GM18868 (cell line): ENCODE measurements around the gene ACTN3.
"Not testable (repeated sequence)": the region's sequence is repeated elsewhere in the genome, so short reads cannot be mapped to it uniquely, and the experiment has no call there.

ENCODE experiments used
- ATAC-seq: cut with Tn5 transposase; IDR thresholded peaks from one replicate; pipeline ENCODE4 v1.9.1; 2021; ENCODE audit warnings: mild to moderate bottlenecking, moderate library complexity; ENCODE audit not compliant: unreplicated experiment

Gene ACTN3

DNA sequence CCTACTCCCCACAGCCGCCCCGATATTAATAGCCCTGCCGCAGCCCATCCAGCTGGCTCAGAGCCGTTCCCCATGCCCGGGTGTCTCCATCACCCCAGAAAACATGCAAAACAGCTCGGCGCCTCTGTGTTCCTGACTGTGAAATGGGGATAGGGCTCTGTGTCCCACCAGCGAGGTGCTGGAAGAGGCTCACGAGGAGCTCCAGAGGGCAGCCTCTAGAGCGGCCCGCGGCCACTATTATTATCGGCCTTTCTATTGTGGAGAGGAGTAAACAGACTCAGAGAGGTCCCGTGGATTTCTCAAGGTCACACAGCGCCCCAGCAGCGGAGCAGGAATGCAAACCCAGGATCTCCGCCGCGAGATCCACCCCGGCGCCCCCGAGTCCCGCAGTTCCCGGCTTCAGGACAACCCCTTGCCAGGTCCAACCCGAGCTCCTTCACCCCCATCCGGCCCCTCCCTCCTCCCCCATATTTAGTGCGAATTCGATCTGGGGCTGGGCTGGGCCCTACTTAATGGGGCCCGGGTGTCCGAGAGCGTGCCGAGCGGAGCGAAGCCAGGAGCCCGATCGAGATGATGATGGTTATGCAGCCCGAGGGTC lies at the start of gene ACTN3:
Gene ACTN3, plus strand, starts transcription at position 536 of the 598 bp plus-strand sequence. Its CDS starts 35 bp downstream, at position 571.
- ATAC-seq, result no peak

DNA sequence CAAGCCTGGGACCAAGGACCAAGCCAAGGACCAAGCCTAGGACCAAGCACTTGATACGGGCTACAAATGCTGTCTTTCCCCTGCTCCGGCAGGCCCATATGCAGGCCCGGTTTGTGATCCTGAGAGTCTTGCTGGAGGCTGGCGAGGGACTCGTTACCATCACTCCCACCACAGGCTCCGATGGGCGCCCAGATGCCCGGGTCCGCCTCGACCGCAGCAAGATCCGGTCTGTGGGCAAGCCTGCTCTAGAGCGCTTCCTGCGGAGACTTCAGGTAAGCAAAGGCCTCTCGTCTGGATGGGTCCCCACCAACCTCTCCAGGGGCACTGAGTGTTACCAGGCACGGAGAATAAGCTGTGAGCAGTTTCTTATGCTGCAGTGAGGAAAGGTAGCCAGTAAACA lies 49.5 kb upstream of the ACTN3 start:
- no peak for ATAC-seq

DNA sequence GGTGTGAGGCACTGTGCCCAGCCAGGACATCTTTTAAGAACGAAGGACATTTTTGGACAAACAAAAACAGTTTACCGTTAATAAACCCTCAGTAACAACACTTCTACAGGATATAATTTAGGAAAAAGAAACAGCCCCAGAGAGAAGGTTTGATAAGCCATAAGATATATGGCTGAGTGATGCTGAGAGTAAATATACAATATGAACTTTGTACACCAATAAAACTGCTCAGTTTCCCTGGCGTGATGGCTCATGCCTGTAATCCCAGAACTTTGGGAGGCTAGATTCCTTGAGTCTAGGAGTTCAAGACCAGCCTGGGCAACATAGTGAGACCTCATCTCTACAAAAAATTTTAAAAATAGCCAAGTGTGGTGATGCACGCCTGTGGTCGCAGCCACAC lies 48.2 kb upstream of the ACTN3 start:
- no peak for ATAC-seq

DNA sequence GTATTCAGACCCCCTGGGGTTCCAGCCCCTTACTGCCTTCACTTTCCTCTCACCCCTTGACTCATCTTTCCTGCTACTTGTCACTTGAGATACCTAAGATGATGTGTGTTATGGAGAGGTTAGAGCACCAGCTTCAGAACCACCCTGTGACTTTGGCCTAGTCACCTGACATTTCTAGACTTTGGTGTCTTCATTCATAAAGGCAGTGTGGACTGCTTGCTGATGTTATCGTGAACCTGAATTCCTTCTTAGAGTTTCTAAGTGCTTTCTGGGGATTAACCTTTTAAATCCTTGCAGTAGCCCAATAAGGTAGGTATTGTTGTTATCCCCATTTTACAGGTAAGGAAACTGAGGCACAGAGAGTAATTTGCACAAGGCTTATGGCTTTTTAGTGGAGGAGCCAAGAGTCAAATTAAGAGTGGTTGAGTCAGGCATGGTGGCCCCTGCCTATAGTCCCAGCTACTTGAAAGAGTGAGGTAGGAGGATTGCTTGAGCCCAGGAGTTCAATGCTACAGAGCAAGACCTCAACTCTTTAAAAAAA lies 41.4 kb upstream of the ACTN3 start:
- no peak for ATAC-seq

DNA sequence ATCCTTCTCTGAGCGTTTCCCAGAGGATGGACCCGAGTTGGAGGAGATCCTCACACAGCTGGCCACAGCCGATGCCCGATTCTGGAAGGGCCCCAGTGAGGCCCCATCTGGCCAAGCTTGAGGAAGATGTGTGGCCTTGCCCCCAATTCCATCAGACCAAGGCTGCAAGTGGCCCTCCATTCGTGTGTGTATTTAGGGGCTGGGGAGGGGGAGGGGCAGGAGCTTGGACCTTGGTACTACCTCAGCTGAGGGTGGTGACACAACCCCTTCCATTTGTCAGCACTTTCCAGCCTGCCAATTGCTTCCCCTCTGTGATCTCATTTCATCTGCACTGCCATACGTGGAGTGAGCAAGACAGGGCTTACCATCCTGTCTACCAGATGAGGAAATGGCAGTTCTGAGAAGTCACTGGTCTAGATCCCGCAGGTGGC lies 37.6 kb upstream of the ACTN3 start:
- no peak for ATAC-seq

DNA sequence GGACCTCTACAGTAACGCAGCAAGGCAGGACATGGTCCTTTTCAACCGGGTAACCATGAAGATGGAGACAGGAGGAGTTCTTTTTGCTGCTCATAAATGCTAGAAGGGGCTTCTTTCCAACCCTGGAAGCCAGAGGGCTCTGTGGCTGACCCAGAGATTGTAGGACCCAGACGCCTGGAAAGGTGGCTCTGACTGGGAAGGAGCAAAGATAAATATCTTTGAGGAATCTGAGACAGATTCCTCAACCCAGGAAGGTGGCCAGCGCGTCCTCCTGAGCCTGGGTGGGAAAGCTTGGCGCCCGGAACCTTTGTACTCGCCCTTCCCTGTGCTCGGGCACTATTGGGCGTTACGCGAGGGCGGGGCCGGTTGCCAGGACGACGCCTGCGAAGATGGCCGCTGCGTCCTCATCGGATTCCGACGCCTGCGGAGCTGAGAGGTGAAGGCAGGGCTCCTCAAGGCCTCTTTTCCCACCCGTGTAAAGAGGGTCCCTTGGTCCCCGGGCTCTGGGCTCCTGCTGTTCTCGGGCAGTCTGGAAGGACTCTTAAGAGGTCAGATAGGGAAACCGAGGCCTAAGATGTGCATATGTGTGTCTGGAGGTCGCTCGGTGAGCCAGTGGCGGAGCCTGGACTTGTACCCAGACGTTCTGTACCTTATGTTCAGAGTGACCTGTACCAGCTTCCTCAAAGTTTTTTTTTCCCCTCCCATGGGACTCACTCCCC lies 36.3 kb upstream of the ACTN3 start, which contains the start of gene BBS1:
Gene BBS1, plus strand, starts transcription at position 365 of the 719 bp plus-strand sequence. Its CDS starts 25 bp downstream, at position 390.
- peak; percentile 72 for ATAC-seq

DNA sequence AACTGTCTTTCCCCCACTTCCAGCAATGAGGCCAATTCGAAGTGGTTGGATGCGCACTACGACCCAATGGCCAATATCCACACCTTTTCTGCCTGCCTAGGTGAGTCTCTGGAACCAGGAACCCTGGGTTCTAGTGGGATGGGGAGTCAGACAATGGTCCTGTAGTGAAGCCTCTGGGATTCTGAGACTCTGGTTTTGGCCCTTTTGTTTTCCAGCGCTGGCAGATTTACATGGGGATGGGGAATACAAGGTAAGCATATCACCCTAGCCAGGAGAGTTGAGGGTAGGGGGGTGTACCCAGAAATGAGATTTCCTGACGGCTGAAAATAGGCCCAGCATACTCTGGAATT lies 35.7 kb upstream of the ACTN3 start:
- no peak for ATAC-seq

DNA sequence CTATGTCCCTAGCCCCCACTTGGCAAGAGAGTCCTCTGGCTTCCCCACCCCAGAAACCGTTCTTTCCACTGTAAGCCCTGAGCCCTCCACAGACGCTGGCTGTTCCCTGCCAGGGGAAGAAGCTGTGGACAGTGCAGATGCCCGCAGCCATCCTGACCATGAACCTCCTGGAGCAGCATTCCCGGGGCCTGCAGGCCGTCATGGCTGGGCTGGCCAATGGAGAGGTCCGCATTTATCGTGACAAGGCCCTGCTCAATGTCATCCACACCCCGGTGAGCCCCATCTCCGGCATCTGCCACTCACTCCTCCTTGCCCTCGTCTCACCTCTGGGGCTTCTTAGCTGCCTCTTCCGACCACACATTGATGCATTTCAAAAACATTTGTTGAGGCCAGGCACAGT lies 23.1 kb upstream of the ACTN3 start:
- ATAC-seq, result no peak

DNA sequence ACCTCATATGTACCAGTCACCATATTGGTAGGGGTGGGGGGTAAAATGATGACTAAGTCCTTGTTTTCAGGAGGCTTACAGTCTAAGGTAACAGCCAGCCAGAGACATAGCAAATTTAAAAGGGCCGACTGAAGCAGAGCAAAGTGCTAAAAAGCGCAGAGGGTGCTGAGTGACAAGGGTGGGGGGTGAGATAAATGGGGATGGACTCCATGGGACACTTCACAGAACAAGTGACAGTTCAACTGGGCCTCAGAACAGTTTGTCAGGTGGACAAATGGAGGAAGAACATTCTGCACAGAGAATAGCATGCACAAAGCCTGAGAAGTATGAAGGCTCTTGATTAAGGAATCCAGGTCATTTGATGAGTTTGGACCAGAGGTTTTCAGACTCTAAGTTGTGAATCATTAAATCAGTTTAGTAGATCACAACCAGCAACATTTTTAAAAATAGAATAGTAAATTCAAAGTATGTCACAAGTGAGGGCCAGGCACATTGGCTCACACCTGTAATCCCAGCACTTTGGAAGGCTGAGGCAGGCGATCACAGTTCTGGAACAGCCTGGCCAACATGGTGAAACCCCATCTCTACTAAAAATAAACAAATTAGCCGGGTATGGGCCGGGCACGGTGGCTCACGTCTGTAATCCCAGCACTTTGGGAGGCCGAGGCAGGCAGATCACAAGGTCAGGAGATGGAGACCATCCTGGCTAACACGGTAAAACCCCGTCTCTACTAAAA lies 22.2 kb upstream of the ACTN3 start:
- no peak for ATAC-seq

DNA sequence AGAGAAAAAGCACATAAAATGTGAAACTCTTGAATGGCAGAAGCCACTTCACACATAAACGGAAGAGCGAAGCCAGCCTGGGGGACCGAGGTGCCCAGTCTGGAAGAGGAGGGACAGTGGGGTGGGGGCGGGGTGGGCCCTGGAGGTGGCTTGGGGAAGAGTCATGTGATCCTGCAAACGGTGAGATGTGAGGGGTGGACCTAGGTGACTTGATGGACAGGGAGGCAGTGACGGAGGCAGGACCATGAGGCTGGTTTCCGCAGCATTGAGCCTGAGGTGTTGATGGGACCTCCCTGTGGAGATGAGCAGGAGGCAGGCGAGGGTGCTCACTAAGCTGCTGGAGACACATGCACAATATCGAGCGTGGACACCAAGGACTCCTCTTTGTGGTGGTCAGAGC lies 17.6 kb upstream of the ACTN3 start:
- ATAC-seq, result no peak

DNA sequence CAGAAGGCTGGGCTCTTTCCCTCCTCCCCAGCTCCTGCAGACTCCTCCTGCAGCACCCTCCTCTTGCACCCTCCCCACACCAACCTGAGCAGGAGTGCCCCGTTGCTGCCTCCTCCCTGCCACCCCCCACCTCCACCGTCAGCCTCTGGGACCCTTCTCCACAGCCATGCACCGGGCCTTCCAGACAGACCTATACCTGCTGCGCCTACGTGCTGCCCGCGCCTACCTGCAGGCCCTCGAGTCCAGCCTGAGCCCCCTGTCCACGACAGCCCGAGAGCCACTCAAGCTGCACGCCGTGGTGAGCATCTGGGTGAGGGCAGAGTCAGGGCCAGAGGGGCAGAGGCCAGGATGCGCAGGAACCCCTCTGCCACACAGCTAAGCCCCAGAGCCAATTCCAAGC lies 17.0 kb upstream of the ACTN3 start:
- no peak for ATAC-seq

DNA sequence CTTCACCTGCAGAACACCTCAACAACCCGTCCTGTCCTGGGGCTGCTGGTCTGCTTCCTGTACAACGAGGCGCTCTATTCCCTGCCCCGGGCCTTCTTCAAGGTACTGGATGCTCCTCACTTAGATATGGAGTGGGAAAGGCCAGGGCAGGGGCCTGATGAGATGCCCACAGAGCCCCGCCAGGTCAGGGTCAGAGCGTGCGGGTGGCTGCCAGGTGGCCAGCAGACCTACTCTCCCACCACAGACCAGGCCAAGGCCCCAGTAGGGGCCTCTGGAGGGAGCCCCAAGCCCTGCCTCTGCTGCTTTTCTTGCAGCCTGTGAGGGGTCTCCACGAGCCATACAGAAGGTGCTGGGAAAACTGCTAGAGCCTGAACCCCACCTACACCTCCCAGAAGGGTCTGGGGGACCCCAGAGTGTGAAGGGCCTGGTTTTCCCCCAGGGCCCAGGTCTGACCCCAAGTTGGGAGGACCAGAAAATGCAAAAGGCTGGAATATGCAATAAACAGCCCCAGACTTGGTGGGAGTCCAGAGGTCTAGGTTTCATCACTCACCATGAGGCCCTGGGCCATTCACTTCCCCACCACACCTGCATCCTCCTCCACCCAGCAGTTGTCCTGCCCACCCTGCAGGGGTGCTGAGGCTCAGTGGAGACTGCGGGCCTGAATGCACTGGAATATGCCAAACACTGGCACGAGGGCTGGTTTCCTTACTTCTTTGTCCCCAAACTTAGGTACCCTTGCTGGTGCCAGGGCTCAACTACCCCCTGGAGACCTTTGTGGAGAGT lies 15.6 kb upstream of the ACTN3 start:
- no peak for ATAC-seq

DNA sequence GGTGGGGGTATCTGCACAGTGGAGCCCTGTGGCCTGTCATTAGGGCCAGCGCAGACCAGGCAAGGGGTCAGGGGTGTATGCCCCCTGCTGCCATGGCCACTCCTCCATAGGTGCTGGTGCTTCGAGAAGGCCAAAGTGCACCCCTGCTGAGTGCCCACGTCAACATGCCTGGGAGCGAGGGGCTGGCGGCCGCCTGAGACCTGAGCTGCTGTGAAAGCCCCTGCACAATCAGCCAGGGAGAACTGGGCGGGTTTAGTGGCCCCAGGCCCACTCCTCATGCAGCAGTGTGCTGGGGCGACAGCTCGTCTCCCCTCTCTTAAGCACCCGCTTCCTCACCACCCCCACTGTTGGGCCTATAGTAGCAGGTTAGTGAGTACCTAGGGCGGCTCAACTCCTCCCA lies 14.9 kb upstream of the ACTN3 start:
- no peak for ATAC-seq

DNA sequence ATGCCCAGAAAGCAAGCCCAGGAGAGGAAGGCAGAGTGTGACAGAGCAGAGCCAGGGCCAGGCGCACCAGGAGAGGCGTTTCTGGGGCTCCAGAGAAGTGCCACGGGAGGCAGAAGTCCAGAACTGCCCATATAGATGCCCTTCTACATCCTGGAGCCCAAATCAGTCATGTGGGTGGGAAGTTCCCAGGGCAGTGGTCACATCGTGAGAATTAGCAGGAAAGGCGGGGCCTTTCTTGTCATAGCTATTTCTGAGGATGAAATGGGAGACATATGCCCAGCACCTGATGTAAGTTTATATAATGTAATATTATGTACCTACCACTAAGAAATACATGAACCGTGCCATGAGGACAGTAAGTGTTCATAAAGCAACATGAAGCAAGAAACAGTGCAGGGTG lies 13.9 kb upstream of the ACTN3 start:
- ATAC-seq, result no peak

DNA sequence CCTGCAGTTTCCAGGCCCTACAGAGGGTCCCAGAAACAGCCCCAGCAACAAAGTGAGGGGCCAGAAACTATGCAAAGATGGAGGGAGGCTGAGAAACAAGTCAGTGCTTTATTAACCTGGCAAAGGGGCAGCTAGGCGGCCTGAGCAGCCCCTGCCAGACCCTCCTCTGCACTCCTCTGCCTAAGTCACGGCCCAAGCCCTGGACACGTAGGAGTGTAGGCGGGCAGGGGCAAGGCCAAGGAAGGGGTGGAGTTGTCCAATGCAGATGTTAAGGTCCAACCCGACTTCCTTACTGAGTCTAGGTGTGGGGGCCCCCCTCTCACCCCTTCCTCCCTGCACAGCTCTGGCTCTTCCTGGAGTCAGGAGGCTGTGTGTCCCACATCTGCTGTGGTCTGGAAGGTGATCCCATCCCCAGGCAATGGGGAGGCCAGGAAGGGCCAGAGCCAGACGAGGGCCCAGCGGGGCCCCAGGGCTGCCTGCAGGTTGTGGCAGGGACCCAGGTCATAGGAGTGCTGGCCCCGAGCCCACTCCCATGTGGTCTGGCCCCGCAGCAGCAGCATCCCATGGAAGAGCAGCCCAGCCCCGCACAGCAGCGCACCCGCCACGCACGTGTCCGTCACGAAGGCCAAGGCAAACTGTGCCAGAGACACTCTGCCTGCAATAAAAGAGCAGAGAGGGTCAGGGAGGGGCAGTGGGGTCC lies 7.4 kb upstream of the ACTN3 start:
- ATAC-seq, result no peak

DNA sequence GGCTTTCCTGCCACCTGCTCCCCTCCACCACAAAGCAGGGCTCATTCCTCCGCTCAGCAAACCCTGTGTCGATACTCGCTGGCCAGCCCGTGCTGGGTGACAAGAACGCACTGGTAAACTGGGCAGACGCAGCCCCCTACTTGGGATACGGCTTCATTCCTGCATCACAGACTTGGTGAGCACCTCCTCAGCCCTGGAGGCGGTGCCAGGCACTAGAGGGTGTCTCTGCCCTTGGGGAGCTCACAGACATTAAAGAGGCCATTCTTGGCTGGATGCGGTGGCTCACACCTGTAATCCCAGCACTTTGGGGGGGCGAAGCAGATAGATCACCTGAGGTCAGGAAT lies 6.9 kb upstream of the ACTN3 start:
- ATAC-seq, result no peak

DNA sequence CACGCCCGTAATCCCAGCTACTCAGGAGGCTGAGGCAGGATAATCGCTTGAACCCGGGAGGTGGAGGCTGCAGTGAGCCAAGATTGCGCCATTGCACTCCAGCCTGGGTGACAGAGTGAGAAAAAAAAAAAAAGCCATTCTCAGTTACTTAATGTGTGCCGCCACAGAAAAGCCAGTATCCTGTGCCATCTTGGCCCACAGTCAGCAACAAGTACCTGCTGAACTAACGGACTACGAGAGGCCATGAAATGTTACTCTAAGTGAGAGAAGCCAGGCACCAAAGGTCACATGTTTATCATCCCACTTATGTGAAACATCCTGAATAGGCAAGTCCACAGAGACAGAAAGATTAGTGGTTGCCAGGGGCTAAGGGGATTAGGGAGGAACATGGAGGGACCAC lies 6.1 kb upstream of the ACTN3 start:
- not testable (repeated sequence) for ATAC-seq

DNA sequence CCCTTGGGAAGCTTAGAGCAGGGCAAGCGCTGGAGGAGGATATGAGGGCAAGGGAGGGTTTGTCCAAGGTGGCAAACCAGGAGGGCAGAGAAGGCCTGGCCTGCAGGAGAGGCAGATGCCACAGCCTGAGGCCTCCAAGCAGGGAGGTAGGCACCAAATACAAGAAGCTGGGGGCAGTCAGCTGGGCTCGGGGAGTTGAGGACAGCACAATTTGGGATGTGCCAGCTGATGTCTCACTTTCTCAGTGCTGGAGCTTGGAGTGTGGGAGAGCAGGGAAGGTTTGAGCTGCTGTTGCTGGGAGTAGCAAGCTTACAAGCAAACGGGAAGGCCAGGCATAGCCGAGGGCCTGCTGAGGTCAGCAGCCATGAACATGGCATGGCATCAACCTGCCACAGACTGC lies 4.8 kb upstream of the ACTN3 start:
- no peak for ATAC-seq

DNA sequence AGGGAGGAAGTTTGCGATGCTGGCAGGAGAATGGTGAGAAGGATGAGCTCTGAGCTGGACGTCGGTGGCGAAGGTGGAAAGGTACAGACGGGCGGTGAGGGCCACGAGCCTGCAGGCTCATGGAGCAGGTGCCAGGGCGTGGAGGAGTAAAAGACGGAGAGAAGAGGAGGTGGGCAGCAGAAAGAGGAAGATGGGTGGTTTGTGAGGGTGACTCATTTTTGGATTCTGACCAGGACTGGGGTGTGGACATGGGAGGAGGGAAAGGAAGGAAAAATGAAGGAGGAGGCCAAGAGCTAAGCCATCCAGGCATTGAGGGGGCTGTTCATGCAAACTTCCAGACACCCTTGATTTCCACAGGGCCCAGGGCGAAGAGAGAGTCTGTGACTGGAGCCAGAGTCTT lies 4.3 kb upstream of the ACTN3 start:
- ATAC-seq, result no peak

DNA sequence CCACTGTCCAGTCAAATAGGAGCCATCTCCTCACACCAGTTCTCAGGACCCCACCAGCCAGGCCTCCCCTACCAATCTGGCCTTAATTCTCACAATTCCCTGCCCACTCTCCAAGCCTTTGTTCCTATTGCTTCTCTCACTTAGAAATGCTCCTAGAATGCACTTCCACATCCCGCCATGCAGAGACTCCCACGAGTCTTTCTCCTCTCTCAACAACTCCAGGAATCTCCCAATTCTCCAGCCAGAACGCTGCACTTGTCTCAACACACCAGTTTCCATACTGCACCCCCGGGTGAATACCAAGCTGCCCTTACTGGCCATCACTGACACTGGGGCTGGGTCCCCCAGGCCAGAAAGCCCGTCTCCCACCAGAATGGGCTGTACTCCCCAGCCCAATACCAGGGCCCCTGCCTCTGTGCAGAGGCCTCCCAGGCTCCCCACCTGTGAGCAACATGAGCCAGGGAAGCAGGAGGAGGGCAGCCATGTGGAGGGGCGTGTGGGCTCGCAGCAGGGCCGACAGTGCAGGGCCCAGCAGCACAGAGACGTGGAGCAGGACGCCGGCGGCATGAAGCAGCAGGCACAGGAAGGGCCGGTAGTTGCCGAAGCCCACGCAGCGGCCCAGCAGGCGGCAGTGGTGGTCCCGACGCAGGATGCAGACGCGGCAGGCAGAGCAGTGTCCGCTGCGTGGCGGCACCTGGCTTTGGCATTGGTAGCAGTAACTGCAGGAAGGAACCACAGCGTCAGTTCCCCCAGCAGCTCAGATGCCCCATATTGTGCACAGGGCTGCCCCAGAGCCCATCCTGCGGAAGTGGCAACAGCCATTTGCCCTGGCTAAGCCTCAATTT lies 3.2 kb upstream of the ACTN3 start:
- ATAC-seq, result no peak
